HCT116 (cell line): Measurements from ENCODE around the gene DBR1. TPM values are rescaled to one million over a fixed set of nuclear protein-coding genes. Genes with fewer than 3 reads are reported as not detected.

Experiments
- ATAC-seq: fragments of 200-7000 bp; cut with Tn5 transposase; 2 replicates; pipeline ENCODE4 v1.9.1; 2020; ENCODE audit warnings: mild to moderate bottlenecking, moderate library complexity
- BruUV-seq: library from RNA; stranded (reverse); fragments of 400-500 nt; replicated peaks from 2 replicates; lab custom pipeline; 2021; lab: Mats Ljungman, UMichigan
- CTCF ChIA-PET: fragments of 300-600 bp; sonication (Branson Sonifier 250); formaldehyde crosslinking; loops from one replicate; lab custom pipeline; 2021; ENCODE audit warnings: antibody characterized with exemption; lab: Charles Lee
- POLR2A ChIA-PET: fragments of 300-600, 350-600 bp; sonication (Branson Sonifier 250); formaldehyde crosslinking; loops from one replicate; lab custom pipeline; 2021; ENCODE audit warnings: antibody characterized with exemption; lab: Charles Lee
- RAD21 ChIA-PET, 2 experiments: fragments of 300-600 bp; sonication (Branson Sonifier 250); formaldehyde crosslinking; loops; one replicate each; lab custom pipeline; 2023; ENCODE audit warnings: low total read pairs in 2 of 2; ENCODE audit not compliant: uncharacterized antibody in 2 of 2, unreplicated experiment in 2 of 2, low non-redundant PET in 1 of 2; lab: Charles Lee
- DNase-seq: peaks from one replicate; pipeline ENCODE4 v3.0.0-alpha.2; 2010; ENCODE audit warnings: low read depth, low spot score
- H2AFZ ChIP-seq: fragments of 200-600 bp; shearing (Covaris generic), sonication (generic); 2 replicates; pipeline ENCODE4 v1.6.1; 2017; ENCODE audit warnings: low read depth, mixed run types, mixed read lengths, antibody characterized with exemption, low read length; ENCODE audit not compliant: poor library complexity, severe bottlenecking
- H3K27ac ChIP-seq: 2 replicates; pipeline ENCODE4 v1.5.1; 2012; ENCODE audit warnings: low read depth, low read length
- H3K27me3 ChIP-seq: fragments of 200-600 bp; sonication (generic); 2 replicates; pipeline ENCODE4 v1.6.1; 2016; ENCODE audit warnings: mixed run types, low read length, mixed read lengths; ENCODE audit not compliant: insufficient read depth
- H3K36me3 ChIP-seq, 2 experiments: fragments of 200-500 bp in 1 of 2; fragments of 200-600 bp in 1 of 2; sonication (Bioruptor generic) in 1 of 2; sonication (generic) in 1 of 2; 2 replicates each; pipeline versions ENCODE4 v1.5.1 to v1.6.1; 2014 to 2016; ENCODE audit warnings: low read length in 2 of 2, inconsistent platforms in 1 of 2, mixed read lengths in 1 of 2, mixed run types in 1 of 2; ENCODE audit not compliant: insufficient read depth in 2 of 2, control insufficient read depth in 1 of 2
- H3K4me1 ChIP-seq, 2 experiments: fragments of 200-600 bp in 1 of 2; sonication (generic) in 1 of 2; 2 replicates each; pipeline versions ENCODE4 v1.5.1 to v1.6.1; 2012 to 2017; ENCODE audit warnings: low read length in 2 of 2, inconsistent platforms in 1 of 2, mild to moderate bottlenecking in 1 of 2, mixed read lengths in 1 of 2, mixed run types in 1 of 2, moderate library complexity in 1 of 2; ENCODE audit not compliant: insufficient read depth in 2 of 2, control insufficient read depth in 1 of 2
- H3K4me2 ChIP-seq: fragments of 200-600 bp; sonication (generic); 2 replicates; pipeline ENCODE4 v1.6.1; 2017; ENCODE audit warnings: mixed run types, low read length, mixed read lengths
- H3K4me3 ChIP-seq, 2 experiments: fragments of 200-600 bp in 1 of 2; sonication (generic) in 1 of 2; replicated peaks in 1 of 2; 2 replicates each; pipeline ENCODE4 v1.5.1; 2011 to 2016; ENCODE audit warnings: low read length in 2 of 2, control low read depth in 1 of 2, low read depth in 1 of 2, mild to moderate bottlenecking in 1 of 2, mixed read lengths in 1 of 2, mixed run types in 1 of 2
- H3K79me2 ChIP-seq: fragments of 200-600 bp; sonication (generic); 2 replicates; pipeline ENCODE4 v1.6.1; 2017; ENCODE audit warnings: mild to moderate bottlenecking, mixed run types, low read length, moderate library complexity, mixed read lengths; ENCODE audit not compliant: insufficient read depth
- H3K9ac ChIP-seq: fragments of 200-600 bp; sonication (generic); 2 replicates; pipeline ENCODE4 v1.6.1; 2016; ENCODE audit warnings: low read length, mixed read lengths
- H3K9me2 ChIP-seq: fragments of 200-600 bp; sonication (generic), shearing (Covaris generic); 2 replicates; pipeline ENCODE4 v1.6.1; 2017; ENCODE audit warnings: mixed run types, mild to moderate bottlenecking, moderate library complexity; ENCODE audit not compliant: insufficient read depth
- H3K9me3 ChIP-seq, 2 experiments: fragments of 200-500 bp in 1 of 2; fragments of 200-600 bp in 1 of 2; sonication (Bioruptor generic) in 1 of 2; sonication (generic) in 1 of 2; 2 replicates each; pipeline ENCODE4 v1.6.1; 2014 to 2017; ENCODE audit warnings: low read length in 2 of 2, mixed read lengths in 2 of 2, inconsistent platforms in 1 of 2, low read depth in 1 of 2, mild to moderate bottlenecking in 1 of 2, mixed run types in 1 of 2, moderate library complexity in 1 of 2; ENCODE audit not compliant: control insufficient read depth in 1 of 2, insufficient read depth in 1 of 2
- H4K20me1 ChIP-seq: fragments of 200-600 bp; sonication (generic), shearing (Covaris generic); 2 replicates; pipeline ENCODE4 v1.6.1; 2017; ENCODE audit warnings: mixed run types, mild to moderate bottlenecking, moderate library complexity; ENCODE audit not compliant: insufficient read depth
- CBX3 ChIP-seq: IDR thresholded peaks from 2 replicates; pipeline ENCODE4 v1.6.1; 2012; ENCODE audit warnings: low read depth
- CEBPB ChIP-seq: IDR thresholded peaks from 2 replicates; pipeline ENCODE4 v1.6.1; 2012; ENCODE audit warnings: low read depth
- EGR1 ChIP-seq: IDR thresholded peaks from 2 replicates; pipeline ENCODE4 v1.6.1; 2012; ENCODE audit warnings: low read depth
- ELF1 ChIP-seq: IDR thresholded peaks from 2 replicates; pipeline ENCODE4 v1.6.1; 2012; ENCODE audit warnings: low read depth, borderline replicate concordance
- EZH2phosphoT487 ChIP-seq: fragments of 200-600 bp; IDR thresholded peaks from 2 replicates; pipeline ENCODE4 v1.6.1; 2018; ENCODE audit warnings: antibody characterized with exemption, borderline replicate concordance
- JUND ChIP-seq: IDR thresholded peaks from 2 replicates; pipeline ENCODE4 v1.6.1; 2012
- POLR2A ChIP-seq: IDR thresholded peaks from 2 replicates; pipeline ENCODE4 v1.7.0; 2011; ENCODE audit warnings: borderline replicate concordance; ENCODE audit not compliant: insufficient read depth, insufficient read length; ENCODE audit errors: extremely low read depth
- RAD21 ChIP-seq: IDR thresholded peaks from 2 replicates; pipeline ENCODE4 v1.6.1; 2012; ENCODE audit warnings: low read depth, mild to moderate bottlenecking
- SP1 ChIP-seq: IDR thresholded peaks from 2 replicates; pipeline ENCODE4 v1.6.1; 2012; ENCODE audit warnings: low read depth
- TCF7L2 ChIP-seq: IDR thresholded peaks from 2 replicates; pipeline ENCODE4 v1.7.0; 2011; ENCODE audit warnings: borderline replicate concordance, inconsistent platforms; ENCODE audit not compliant: insufficient read depth, insufficient read length; ENCODE audit errors: extremely low read depth
- YY1 ChIP-seq: IDR thresholded peaks from 2 replicates; pipeline ENCODE4 v1.6.1; 2011; ENCODE audit warnings: low read length, low read depth, moderate library complexity, mild to moderate bottlenecking; ENCODE audit not compliant: insufficient replicate concordance; ENCODE audit errors: extremely low read depth
- ZNF274 ChIP-seq: fragments of 200-500 bp; sonication (Bioruptor generic); IDR thresholded peaks from 2 replicates; pipeline ENCODE4 v1.6.1; 2014; ENCODE audit warnings: mild to moderate bottlenecking, low read depth, low read length, inconsistent platforms
- intact Hi-C: fragments of 100-400 bp; cut with micrococcal nuclease; formaldehyde crosslinking; loops from 2 replicates; pipeline ENCODE4 v1.10.0; 2022
- total RNA-seq: library from RNA; stranded (reverse); gene quantifications from one replicate; pipeline ENCODE4 v1.2.1, GENCODE V29; 2021; ENCODE audit not compliant: unreplicated experiment
- TF ChIP-seq, protein P1 (sequence below): IDR thresholded peaks from 2 replicates; pipeline ENCODE4 v1.6.1; 2012
- TF ChIP-seq, protein P2 (sequence below): IDR thresholded peaks from 2 replicates; pipeline ENCODE4 v1.6.1; 2012
- TF ChIP-seq, protein P3 (sequence below), 3 experiments: fragments of 200-600 bp in 1 of 3; sonication (generic) in 1 of 3; IDR thresholded peaks in 2 of 3; conservative IDR thresholded peaks in 1 of 3; 2 replicates each; pipeline ENCODE4 v1.5.1; 2012 to 2017; ENCODE audit warnings: low read depth in 2 of 3, low read length in 2 of 3, antibody characterized with exemption in 1 of 3, borderline replicate concordance in 1 of 3, control low read depth in 1 of 3, mild to moderate bottlenecking in 1 of 3, mixed read lengths in 1 of 3, mixed run types in 1 of 3, moderate library complexity in 1 of 3; ENCODE audit not compliant: insufficient read depth in 1 of 3

DBR1 gene
- total RNA-seq, 1 experiment from 2014 or later: 21.6 TPM

DNA sequence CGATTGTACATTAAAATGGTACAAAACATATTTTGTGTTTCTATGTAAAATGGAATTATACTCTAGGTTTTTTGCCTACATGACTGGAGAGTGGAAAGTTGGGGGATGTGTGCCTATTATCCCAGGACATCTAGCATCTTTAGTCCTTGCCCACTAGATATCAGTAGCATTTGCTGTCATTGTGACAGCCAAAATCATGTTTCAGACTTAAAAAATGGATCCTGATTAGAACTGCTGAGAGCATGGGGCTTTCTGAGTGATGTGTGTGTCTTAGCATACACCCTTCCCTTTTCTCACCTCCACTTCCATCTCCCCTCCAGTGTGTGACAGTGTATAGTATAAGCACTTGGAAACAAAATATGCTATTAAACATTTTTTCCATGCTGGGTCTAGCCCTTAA lies 25.7 kb upstream of the DBR1 start:
- ChIA-PET CTCF (no interaction called here), POLR2A (no interaction called here), RAD21 (no interaction called here)
- H3K27me3 ChIP-seq: no peaks in the 10 kb centered on the region
- H4K20me1 ChIP-seq: peaks cover 32% of the 10 kb centered on the region; the same call in 1 of the 2 replicates
- no peak overlapping the region for H2AFZ ChIP-seq
- no TSS peak for BruUV-seq
- DNase-seq: no peak
- no peak overlapping the region for H3K4me3 ChIP-seq
- no peaks in the 10 kb centered on the region for H3K4me1 ChIP-seq
- H3K9me2 ChIP-seq: no peaks in the 10 kb centered on the region
- TF ChIP-seq ZNF274 (no peak), TCF7L2 (no peak), POLR2A (no peak), EGR1 (no peak), CEBPB (no peak)
- TF ChIP-seq, protein P1, sequence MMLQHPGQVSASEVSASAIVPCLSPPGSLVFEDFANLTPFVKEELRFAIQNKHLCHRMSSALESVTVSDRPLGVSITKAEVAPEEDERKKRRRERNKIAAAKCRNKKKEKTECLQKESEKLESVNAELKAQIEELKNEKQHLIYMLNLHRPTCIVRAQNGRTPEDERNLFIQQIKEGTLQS: no peak
- H3K27ac ChIP-seq: no peak overlapping the region
- no peak overlapping the region for H3K4me2 ChIP-seq
- no peak overlapping the region for H3K9ac ChIP-seq
- intact Hi-C loops: no loop called here
- H3K9me3 ChIP-seq: no peaks in the 10 kb centered on the region
- H3K79me2 ChIP-seq: peaks cover 92% of the 10 kb centered on the region
- ATAC-seq: no peak
- H3K36me3 ChIP-seq: no peaks in the 10 kb centered on the region; a peak in 1 of 4 replicates

DNA sequence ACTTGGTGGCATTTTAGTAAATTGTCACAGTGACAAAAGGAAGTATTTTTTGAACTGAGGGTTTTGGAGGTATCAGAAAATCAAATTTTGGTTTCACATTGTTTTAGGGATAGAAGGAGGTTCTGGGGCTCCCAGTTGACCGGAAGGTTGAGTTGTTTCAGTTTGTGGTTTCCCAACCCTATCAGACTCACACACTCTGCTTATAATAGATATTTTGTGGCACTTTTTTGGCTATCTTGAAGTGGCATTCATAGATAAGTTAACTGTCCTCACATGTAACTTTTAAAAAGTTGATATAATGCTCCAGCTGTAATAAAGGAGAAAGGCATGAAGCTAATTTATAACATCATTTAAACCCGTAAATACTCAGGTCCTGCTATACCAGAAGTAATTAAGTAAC lies 25.1 kb upstream of the DBR1 start:
- Histone ChIP-seq H3K4me1 (no peaks in the 10 kb centered on the region), H3K9me2 (no peaks in the 10 kb centered on the region), H3K79me2 (peaks cover 92% of the 10 kb centered on the region), H3K4me2 (no peak overlapping the region), H2AFZ (no peak overlapping the region), H3K36me3 (peaks cover 0 to 2% of the 10 kb centered on the region in 2 experiments; a peak in 1 of 4 replicates), H3K27ac (no peak overlapping the region), H3K27me3 (no peaks in the 10 kb centered on the region), H3K9me3 (no peaks in the 10 kb centered on the region), H4K20me1 (peaks cover 33% of the 10 kb centered on the region; the same call in 1 of the 2 replicates), H3K4me3 (no peak overlapping the region), H3K9ac (no peak overlapping the region)
- BruUV-seq: no TSS peak
- DNase-seq: no peak
- CTCF ChIA-PET: no interaction called here
- RAD21 ChIA-PET: no interaction called here
- intact Hi-C loops: no loop called here
- TF ChIP-seq, protein P2, sequence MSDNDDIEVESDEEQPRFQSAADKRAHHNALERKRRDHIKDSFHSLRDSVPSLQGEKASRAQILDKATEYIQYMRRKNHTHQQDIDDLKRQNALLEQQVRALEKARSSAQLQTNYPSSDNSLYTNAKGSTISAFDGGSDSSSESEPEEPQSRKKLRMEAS: no peak
- no peak for TF ChIP-seq JUND
- TF ChIP-seq SP1: no peak
- TF ChIP-seq, protein P3, sequence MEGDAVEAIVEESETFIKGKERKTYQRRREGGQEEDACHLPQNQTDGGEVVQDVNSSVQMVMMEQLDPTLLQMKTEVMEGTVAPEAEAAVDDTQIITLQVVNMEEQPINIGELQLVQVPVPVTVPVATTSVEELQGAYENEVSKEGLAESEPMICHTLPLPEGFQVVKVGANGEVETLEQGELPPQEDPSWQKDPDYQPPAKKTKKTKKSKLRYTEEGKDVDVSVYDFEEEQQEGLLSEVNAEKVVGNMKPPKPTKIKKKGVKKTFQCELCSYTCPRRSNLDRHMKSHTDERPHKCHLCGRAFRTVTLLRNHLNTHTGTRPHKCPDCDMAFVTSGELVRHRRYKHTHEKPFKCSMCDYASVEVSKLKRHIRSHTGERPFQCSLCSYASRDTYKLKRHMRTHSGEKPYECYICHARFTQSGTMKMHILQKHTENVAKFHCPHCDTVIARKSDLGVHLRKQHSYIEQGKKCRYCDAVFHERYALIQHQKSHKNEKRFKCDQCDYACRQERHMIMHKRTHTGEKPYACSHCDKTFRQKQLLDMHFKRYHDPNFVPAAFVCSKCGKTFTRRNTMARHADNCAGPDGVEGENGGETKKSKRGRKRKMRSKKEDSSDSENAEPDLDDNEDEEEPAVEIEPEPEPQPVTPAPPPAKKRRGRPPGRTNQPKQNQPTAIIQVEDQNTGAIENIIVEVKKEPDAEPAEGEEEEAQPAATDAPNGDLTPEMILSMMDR (IDR thresholded peaks at IDR 0.05 in 2 of 3, conservative IDR thresholded peaks at IDR 0.05 in 1 of 3; ENCODE audit: borderline replicate concordance in 1 of 3, insufficient read depth in 1 of 3, low read depth in 2 of 3, low read length in 2 of 3): no peak
- no peak for TF ChIP-seq TCF7L2
- no peak for TF ChIP-seq EZH2phosphoT487
- no peak for TF ChIP-seq CBX3
- TF ChIP-seq CEBPB: no peak
- no peak for TF ChIP-seq ZNF274
- TF ChIP-seq RAD21: no peak
- no peak for TF ChIP-seq ELF1
- TF ChIP-seq YY1: no peak
- no peak for ATAC-seq
- POLR2A ChIA-PET: no interaction called here
